SK-N-SH (cell line): ENCODE results near the gene VSIG10.

Experiments used
- EP300 ChIP-seq, 2 experiments: IDR thresholded peaks; 2 replicates each; pipeline versions ENCODE4 v1.4.0 to v1.6.1; 2012; ENCODE audit warnings: borderline replicate concordance in 1 of 2, low read depth in 1 of 2, low read length in 1 of 2
- MEF2A ChIP-seq: IDR thresholded peaks from 2 replicates; pipeline ENCODE4 v1.4.0; 2012; ENCODE audit warnings: low read depth, borderline replicate concordance
- RAD21 ChIP-seq: IDR thresholded peaks from 2 replicates; pipeline ENCODE4 v1.6.1; 2012; ENCODE audit warnings: mild to moderate bottlenecking, low read length
- RCOR1 ChIP-seq: fragments of 150-350 bp; IDR thresholded peaks from 2 replicates; pipeline ENCODE4 v1.6.1; 2017; ENCODE audit warnings: antibody characterized with exemption, low read length
- RFX5 ChIP-seq: IDR thresholded peaks from 2 replicates; pipeline ENCODE4 v1.6.1; 2012; ENCODE audit warnings: mild to moderate bottlenecking, improper control_type of control experiment, low read length
- SIN3A ChIP-seq: IDR thresholded peaks from 2 replicates; pipeline ENCODE4 v1.6.1; 2012; ENCODE audit warnings: low read depth, mild to moderate bottlenecking, low read length, moderate library complexity, borderline replicate concordance
- TAF1 ChIP-seq: IDR thresholded peaks from 2 replicates; pipeline ENCODE4 v1.6.1; 2012; ENCODE audit warnings: low read depth, mild to moderate bottlenecking, low read length, moderate library complexity, borderline replicate concordance
- TEAD4 ChIP-seq: IDR thresholded peaks from 2 replicates; pipeline ENCODE4 v1.4.0; 2012; ENCODE audit warnings: mild to moderate bottlenecking, borderline replicate concordance; ENCODE audit not compliant: insufficient read depth
- TF ChIP-seq, protein P1 (sequence below): fragments of 200-600 bp; sonication (generic); IDR thresholded peaks from 2 replicates; pipeline ENCODE4 v1.6.1; 2017; ENCODE audit warnings: antibody characterized with exemption, mild to moderate bottlenecking, moderate library complexity
- TF ChIP-seq, protein P2 (sequence below): IDR thresholded peaks from 2 replicates; pipeline ENCODE4 v1.6.1; 2012; ENCODE audit warnings: mild to moderate bottlenecking, low read depth, low read length, moderate library complexity

DNA sequence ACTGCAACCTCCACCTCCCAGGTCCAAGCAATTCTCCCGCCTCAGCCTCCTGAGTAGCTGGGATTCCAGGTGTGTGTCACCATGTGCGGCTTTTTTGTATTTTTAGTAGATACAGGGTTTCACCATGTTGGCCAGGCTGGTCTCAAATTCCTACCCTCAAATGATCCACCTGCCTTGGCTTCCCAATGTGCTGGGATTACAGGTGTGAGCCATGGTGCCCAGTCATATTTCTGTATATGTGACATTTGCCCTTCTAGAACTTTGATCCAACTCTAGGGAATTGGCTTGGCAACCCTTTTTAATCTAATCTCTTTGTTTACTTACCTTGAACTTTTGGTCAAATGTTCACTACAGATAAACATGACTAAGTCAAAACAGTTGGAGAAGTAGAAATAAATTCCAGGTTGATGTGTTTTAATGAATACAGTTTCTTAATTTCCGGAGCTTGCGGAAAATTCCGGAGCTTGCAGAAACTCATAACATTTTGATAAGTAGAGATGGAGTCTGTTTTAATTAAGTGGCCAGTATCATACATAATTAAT, 20.6 kb upstream of the VSIG10 start:
- TF ChIP-seq TEAD4 (no peak), TAF1 (no peak), MEF2A (no peak), SIN3A (no peak), RCOR1 (no peak), RAD21 (no peak), RFX5 (no peak), EP300 (IDR thresholded peaks at IDR 0.05; ENCODE audit: borderline replicate concordance in 1 of 2, low read depth in 1 of 2, low read length in 1 of 2) (no peak)
- TF ChIP-seq, protein P1, sequence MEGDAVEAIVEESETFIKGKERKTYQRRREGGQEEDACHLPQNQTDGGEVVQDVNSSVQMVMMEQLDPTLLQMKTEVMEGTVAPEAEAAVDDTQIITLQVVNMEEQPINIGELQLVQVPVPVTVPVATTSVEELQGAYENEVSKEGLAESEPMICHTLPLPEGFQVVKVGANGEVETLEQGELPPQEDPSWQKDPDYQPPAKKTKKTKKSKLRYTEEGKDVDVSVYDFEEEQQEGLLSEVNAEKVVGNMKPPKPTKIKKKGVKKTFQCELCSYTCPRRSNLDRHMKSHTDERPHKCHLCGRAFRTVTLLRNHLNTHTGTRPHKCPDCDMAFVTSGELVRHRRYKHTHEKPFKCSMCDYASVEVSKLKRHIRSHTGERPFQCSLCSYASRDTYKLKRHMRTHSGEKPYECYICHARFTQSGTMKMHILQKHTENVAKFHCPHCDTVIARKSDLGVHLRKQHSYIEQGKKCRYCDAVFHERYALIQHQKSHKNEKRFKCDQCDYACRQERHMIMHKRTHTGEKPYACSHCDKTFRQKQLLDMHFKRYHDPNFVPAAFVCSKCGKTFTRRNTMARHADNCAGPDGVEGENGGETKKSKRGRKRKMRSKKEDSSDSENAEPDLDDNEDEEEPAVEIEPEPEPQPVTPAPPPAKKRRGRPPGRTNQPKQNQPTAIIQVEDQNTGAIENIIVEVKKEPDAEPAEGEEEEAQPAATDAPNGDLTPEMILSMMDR: no peak
- TF ChIP-seq, protein P2, sequence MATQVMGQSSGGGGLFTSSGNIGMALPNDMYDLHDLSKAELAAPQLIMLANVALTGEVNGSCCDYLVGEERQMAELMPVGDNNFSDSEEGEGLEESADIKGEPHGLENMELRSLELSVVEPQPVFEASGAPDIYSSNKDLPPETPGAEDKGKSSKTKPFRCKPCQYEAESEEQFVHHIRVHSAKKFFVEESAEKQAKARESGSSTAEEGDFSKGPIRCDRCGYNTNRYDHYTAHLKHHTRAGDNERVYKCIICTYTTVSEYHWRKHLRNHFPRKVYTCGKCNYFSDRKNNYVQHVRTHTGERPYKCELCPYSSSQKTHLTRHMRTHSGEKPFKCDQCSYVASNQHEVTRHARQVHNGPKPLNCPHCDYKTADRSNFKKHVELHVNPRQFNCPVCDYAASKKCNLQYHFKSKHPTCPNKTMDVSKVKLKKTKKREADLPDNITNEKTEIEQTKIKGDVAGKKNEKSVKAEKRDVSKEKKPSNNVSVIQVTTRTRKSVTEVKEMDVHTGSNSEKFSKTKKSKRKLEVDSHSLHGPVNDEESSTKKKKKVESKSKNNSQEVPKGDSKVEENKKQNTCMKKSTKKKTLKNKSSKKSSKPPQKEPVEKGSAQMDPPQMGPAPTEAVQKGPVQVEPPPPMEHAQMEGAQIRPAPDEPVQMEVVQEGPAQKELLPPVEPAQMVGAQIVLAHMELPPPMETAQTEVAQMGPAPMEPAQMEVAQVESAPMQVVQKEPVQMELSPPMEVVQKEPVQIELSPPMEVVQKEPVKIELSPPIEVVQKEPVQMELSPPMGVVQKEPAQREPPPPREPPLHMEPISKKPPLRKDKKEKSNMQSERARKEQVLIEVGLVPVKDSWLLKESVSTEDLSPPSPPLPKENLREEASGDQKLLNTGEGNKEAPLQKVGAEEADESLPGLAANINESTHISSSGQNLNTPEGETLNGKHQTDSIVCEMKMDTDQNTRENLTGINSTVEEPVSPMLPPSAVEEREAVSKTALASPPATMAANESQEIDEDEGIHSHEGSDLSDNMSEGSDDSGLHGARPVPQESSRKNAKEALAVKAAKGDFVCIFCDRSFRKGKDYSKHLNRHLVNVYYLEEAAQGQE: no peak
